HG03060 (cell line): ENCODE measurements around the gene PLXNA4.
"Not testable (repeated sequence)": the region's sequence is repeated elsewhere in the genome, so short reads cannot be mapped to it uniquely, and the experiment has no call there.

Experiments
- ATAC-seq: cut with Tn5 transposase; IDR thresholded peaks from one replicate; pipeline ENCODE4 v1.9.1; 2021; ENCODE audit warnings: low read depth, moderate number of reproducible peaks; ENCODE audit not compliant: unreplicated experiment

Gene PLXNA4

DNA sequence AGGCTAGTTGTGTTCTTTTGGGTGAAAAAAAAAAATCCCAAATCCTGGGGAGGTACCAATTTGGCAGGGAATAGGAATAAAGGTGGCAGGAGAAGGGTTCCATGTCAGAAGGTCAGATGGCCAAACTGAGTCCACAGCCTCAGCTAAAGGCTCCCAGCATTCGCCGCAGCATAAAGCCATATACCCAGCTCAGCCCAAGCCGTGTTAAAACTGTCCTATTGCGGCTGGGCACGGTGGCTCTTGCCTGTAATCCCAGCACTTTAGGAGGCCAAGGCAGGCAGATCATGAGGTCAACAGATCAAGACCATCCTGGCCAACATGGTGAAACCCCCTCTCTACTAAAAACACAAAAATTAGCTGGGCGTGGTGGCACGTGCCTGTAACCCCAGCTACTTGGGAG is 410.6 kb downstream of the PLXNA4 start:
- not testable (repeated sequence) for ATAC-seq

DNA sequence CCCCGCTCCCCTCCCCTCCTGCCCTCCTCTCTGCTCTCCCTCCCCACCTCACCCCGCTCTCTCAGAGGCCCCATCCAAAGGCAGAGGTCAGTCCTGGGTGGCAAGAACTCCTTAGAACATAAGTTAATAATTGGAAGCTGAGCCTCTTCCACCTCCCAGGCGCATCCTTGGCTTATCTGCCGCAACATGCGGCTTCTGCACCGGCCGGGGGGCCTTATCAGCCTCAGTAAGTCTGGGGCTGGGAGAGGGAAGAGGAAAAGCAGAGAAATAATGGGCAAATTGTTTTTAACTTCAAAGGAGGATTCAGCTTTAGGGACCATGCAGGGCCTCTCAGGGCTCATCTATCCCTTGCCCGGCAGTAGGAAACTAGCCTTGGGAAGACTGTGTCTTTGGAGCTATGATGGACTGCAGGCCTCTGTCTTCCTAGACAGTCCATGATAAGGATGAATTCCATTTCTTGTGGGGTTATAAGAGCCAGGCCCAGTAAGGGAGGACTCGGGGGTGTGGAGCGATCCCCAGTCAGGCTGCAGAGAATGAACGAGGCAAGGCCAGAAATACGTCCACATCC is 411.6 kb downstream of the PLXNA4 start:
- no peak for ATAC-seq

DNA sequence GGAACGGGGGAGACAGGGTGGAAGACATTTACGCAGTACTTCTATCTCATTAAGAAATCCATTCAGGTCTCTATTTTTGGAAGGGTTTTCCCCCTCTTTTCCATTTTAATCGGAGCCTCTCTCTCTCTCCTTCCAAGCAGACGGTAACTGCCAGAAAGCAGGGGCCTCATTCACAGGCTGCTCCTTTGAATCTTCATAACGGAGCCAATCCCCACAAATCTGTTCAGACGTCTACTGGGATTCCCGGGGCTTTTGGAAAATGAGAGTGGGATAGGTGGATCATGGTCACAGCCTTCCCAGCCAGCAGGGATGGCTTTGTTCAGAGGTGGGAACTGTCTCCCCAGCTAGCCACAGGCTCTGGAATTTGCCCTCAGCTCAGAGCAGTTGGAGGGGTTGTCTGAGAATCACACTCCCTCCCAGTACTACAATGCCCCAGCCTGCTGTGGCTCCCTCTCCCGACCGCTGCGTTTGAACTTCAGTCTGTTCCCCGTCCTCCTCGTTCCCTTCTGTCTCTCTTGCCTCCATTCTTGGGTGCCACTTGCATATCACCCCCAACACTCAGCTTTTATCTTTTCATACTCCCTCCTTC is 413.6 kb downstream of the PLXNA4 start:
- no peak for ATAC-seq

DNA sequence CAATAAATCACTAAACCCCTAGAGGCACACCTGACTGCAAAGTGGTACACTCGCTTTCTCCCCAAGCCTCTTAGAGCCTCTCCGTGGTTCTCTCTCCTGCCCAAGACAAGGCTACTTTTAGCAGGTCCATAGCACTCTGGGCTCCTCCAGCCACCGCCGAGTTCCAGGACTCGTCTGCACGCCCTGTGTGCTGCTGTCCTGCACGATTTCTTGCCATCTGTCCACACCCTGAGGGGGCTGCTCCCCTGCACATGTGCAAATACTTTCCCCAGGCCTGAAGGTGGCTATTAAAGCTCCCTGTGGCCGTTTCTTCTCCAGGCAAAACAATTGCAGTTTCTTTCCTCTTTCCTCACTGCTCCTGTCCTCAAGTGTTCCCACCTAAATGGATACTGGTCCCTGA is 414.3 kb downstream of the PLXNA4 start:
- no peak for ATAC-seq

DNA sequence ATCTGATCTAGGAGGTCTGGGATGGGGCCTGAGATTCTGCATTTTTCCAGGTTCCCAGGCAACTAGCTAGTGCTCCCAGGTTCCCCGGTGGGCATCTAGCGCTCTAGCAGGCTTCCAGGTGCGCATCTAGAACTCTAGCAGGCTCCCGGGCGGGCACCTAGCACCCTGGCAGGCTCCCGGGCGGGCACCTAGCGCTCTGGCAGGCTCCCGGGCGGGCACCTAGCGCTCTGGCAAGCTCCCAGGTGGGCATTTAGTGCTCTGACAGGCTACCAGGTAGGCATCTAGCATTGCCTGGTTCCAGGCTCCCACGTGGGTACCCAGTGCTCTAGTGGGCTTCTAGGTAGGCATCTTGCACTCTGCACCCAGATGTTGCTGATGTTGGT is 414.7 kb downstream of the PLXNA4 start:
- ATAC-seq, result no peak

DNA sequence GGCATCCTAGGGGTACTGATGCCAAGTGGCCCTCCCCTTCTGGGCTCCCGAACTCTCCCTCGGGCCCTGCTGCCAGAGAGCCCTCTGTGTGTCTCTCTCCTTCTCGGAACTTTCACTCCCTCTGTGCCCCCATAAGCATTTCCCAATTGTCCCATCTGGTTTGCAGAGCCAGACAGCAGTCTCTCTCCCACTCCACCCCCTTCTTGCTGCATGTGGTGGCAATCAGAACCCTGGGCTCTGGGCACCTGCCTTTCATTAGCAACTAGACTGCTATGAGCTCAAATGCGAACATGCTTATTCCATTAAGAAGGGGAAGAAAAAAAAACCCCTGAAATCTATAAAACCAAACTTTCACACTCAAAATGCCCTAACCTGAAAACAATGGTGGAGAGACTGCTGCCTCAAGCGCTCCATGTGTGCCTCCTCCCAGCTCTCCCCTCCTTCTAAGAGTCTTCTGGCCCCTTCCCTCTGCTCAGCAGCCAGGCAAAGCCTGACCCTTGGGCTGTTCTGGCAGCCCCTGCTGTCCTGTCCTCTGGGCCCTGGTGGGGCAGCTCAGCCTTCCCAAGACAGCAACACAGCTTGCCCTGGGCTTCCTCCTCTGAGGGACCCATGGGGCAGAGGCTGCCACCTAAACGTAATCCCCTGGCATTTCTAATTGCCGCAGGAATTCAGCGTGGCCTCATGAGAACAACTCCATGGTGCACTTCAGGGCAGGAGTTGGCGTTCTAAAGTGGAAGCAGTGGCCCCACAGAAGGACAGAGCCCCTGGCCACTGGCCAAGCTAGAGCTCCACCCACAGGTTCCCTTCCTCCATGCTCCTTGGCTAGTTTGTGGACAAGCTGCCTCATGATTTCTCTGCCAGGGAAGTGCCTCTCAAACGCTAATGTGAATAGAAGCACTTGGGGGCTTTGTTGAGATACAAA is 415.4 kb downstream of the PLXNA4 start:
- no peak for ATAC-seq

DNA sequence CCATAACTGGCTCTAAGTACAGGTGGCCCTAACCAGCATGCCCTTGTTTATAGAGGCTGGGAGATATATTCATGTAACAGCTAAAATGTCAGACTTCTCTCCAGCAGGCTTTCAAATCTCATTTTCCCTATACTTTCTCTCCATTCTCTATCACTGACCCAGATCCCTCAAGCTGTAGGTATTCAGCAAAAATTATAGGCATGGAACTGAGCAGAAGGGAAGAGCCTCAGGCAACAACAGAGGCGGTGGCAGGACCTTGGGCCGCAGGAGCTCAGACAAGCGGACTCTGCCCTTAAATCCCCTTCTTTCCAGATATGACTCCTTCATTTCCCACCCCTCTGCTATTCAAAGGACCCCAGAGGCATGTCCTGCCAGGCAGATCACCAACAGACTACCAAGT is 417.4 kb downstream of the PLXNA4 start:
- no peak for ATAC-seq

DNA sequence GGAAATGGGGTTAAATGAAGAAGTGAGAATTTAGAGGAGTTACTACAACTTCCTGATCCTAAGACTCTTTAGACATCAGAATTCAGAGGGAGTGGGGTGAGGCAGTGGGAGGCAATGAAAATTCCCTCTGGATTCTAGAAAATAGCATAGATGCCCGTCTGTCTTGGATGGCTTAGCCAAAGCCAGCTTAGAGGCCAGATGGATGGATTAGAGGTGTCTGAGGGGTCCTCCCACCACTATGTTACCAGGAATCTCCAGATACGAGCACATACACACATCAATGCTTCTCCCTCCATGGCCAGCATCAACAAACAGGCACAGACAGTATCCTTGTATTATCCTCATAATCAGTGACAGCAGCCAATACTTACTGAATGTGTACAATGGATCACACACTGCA is 418.1 kb downstream of the PLXNA4 start:
- no peak for ATAC-seq

DNA sequence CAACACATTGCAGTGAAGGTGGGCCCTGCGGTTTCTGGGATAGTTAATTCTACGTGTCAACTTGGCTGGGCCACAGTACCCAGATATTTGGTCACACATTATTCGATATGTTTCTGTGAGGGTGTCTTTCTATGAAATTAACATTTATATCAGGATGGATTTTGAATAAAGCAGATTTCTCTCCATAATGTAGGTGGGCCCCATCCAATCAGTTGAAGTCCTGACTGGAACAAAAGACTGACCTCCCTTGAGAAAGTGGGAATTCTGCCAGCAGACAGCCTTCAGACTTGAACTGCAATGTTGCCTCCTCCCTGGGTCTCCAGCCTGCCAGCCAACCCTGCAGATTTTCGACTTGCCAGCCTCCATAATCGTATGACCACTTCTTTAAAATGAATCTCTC is 420.6 kb downstream of the PLXNA4 start:
- no peak for ATAC-seq

DNA sequence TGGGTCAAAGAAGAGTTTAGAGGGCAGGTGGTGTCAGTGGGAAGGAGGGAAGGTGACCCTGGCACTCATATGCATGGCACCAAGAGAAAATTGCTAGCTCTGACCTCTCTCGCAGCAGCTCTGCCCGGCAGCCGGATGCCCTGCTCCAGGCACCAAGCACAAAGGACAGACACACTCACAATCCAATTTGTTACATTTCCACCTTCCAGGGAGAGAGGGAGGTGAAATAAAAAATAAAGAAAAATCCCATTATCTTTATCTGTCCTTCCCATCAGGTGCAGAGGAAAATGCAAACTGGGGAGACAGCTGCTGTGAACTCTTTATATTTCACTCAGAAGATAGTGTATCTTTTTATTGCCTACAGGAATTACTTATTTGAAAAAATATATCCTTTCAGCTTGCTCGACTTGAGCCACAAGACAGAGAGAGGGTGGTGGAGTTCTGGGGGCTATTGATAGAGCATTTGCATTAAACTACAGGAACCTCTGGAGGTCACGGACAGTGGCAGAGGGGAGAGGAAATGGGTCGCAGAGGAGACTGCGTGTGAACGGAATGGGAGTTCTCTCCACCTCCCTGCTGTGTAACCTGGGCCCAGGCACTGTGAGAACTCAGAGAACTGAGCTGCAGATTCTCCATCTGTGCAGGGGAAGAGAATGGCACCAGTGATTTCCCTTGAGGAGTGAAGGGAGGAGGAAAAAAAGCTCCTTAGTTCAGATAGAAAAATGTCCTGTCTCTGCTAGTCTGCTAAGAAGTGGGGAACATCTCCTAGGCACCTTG is 421.4 kb downstream of the PLXNA4 start:
- no peak for ATAC-seq

DNA sequence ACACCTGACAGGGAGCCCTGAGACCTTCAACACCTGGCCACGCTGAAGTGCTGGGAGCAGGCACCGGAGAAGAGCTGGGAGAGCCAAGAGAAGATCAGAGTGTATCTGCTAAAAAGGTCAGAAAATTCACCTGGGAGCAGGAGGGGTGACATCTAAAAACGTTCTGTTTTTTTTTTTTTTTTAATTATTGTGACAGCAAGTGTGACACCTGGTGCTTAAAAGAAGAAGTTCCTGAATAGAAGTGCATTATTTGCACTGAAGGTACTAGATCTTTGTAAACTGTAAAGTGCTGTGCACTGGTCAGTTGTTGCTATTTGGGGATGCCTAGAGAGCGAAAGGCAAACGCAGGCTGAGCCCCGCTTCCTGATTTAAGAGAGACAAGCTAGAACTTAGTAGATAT is 422.0 kb downstream of the PLXNA4 start:
- ATAC-seq, result no peak

DNA sequence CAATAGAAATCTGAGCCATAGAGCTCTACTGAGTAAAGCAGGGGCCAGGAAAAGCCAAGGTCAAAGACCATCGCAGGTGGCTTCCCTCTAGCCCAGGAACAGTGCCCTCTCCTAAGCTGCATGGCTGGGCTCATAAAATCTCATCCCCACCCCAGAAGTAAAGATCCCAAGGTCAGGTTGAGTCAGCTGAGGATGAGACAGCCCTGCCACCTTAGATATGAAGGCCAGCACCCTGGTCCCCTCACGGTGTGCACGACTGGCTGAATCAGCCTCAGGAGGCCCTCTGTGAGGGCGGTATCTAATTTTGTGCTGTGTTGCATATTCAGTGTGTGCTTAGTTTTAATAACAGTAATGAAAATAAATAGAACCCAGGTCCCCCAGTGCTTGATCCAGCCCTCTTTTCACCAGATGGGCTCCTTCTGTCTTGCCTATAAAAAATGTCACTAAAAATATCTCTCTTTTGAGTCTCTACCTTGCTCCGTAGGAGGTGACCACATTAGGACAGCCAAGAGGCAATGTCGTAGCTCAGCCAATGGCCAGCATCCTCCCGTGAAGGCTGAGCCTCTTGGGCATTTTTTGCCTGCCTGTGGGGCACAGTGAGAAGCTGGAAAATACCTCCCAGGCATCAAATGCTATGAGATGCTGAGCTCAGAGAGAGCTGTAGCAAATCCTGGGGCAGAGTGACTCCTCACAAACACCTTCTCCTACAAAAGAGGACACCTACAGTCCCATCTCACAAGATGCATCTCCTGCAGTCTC is 424.0 kb downstream of the PLXNA4 start:
- no peak for ATAC-seq

DNA sequence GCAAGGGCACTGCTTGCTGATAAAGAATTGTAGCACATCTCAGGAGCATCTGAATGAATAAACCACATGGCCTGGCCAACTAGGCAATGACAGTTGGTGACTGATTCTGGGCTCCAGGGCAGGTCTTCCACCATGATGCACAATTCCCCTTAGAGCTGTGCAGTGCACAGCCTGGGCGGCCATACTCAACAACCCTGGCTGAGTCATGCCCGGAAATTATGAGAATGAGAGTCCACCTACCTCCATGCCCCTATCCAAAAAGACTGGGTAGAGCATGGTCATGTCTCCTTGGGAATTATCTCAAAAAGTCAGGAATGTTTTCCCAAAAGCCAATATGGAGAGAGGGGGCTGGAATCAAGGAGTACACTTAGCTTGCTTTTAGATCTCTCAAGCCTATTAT is 425.6 kb downstream of the PLXNA4 start:
- ATAC-seq, result no peak

DNA sequence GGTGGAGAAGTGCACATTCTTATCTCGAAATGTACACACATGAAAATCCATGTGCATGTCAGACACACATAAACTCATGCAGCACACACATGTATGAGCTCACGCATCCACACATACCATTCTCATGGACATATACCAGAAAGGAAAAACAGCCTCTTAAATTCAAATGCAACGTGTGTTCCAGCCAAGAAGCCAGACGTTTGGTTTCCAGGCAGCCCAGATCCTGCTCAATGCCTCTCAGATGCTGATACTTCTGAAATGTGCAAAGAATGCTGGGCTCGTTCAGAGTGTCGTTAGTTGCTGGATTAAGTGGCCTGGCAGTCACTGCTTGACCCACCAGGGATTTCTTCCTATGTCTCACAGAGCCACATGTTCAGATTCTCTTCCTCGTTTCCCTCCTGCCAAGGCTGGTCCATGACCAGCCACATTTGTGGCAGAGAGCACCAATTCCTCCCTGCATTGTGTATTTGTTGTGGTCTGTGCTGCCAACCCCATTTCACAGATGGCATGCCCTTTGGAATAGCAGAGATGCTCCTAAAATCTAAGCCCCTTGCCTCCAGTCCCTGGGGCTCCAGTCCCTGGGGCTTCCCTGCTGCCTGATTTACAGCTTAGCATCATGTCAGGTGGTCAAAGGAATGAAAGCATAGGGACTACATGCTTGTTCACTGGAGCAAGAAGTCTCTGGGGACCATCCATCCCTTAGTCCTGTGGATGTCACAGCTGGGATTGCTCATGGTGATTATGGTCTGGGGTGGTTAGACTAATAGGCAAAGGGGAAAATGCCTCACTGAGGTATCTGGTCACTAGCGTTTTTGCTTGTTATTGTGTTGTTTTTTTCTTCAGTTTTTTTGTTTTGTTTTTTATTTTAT is 426.6 kb downstream of the PLXNA4 start:
- ATAC-seq, result no peak

DNA sequence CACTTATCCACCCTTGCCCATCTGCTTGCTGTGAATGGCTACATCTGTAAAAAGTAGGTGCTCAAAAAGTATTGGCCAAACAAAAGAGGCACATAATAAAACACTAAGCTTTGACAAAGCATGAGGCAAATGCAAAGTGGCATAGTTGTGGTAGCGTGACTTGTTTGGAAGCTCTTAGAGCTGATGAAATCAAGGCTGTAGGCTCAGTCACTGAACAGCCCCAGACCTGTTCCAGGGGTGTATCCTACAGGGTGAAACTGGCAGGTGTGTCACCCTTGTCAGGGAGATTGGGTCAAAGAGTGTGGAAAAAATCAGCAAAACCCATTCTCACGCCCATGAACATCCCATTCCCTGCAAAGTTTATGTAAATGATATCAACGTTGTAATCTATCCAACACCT is 427.4 kb downstream of the PLXNA4 start:
- ATAC-seq, result no peak

DNA sequence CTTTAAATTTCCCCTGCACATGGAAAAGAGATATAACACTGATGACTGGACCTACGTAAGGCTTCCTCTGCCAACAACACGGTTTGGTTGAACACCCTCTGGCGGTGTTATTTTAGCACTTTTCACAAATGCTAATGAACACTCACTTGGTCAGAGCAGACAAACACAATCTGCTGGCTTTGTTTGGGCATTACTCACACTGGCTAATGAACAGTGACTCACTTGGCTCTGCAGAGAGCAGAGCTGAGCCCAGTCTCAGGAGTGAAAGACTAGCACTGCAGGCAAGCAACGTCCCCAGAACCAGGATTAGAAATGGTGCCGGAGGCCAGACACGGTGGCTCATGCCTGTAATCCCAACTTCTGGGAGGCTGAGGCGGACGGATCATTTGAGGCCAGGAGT is 430.8 kb downstream of the PLXNA4 start:
- ATAC-seq, result no peak

DNA sequence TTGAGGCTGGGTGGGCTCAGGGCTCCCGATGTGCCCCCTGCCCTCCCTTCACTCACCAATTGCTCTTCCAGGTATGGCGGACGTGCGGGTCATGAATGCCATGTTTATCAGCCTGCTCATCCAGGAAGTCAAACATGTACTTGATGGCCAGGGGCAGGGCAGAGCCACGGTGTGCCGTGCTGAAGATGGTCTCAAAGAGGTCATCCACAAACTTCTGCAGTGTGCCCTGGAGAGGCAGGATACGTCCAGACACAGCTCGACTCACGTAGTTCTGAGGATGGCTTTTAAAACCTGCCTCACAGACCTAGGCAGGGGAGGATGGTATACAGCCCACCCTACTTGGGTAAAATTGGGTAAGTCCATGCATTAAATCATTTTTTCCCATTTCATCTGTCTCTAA is 431.2 kb downstream of the PLXNA4 start:
- ATAC-seq, result no peak

DNA sequence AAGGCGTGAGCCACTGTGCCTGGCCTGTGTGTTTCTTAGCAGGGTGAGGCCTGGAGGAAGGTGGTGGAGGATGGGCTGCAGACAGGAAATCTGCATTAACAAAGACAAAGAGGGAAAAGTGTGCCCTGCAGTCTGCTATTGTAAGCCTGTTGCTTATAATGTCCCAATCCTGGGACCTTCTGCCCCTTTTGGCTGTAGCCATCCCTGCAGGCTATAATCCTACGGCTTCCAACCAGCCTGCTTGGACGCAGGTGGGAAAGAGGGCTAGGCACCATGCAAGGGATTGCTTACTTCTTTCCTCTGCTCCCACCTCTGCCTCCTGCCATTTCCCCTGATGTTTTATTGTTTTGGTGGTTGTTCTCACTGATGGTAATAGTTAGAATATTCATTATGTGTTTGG is 434.3 kb downstream of the PLXNA4 start:
- no peak for ATAC-seq

DNA sequence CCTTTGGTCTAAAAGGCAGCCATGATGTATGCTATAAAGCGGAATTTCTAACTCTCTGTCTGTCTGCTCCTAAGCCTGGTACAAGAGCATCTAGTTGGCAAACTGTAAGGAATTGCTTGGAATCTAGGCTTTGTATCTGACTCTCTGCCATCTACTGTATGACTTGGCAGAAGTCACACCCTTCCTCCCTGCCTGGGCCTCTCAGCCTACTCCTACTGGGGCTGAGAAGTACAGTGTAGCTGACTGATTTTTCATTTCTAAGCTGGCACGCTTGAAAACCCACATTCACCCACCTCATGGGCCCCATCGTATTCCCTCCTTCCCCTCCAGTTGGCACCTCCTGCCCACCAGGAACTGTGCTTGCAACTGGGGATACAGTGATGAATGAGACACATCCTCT is 435.2 kb downstream of the PLXNA4 start:
- no peak for ATAC-seq

DNA sequence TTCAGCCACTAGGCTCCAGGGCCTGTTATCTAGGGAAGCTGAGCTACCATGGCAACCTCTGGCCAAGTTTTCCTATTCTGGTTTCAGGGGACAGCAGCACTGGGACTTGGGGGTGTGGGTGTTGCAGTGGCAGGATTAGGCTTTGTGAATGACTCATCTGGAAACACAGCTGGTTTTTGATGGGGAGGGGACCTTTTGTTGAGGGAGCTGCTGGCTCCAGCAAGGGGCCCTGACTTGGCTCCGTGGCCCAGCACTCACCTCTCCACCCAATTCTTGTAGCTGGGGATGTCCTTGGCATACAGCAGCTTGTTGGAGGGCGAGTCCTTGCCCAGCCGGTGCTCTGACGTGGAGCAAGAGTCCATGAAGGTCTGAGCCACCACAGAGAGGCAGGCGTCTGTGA is 435.9 kb downstream of the PLXNA4 start:
- no peak for ATAC-seq
